KMS-11 (cell line): Measurements from ENCODE around the gene RNASE4.
A peak's percentile ranks its signal among the peaks of the same experiment; 100 is the strongest.
"Not testable (repeated sequence)": the region's sequence is repeated elsewhere in the genome, so short reads cannot be mapped to it uniquely, and the experiment has no call there.

Source experiments
- H2AFZ ChIP-seq: fragments of 200-600 bp; sonication (generic); 2 replicates; pipeline ENCODE4 v1.6.1; 2016; ENCODE audit warnings: antibody characterized with exemption, mixed run types, low read depth
- H3K27ac ChIP-seq: fragments of 200-600 bp; sonication (generic); 2 replicates; pipeline ENCODE4 v1.6.1; 2016; ENCODE audit warnings: mild to moderate bottlenecking, mixed run types
- H3K27me3 ChIP-seq: fragments of 200-600 bp; sonication (generic); 2 replicates; pipeline ENCODE4 v1.6.1; 2017; ENCODE audit warnings: mild to moderate bottlenecking, low read depth, mixed run types, moderate library complexity; ENCODE audit not compliant: insufficient read depth
- H3K36me3 ChIP-seq: fragments of 200-600 bp; sonication (generic); 2 replicates; pipeline ENCODE4 v1.6.1; 2017; ENCODE audit warnings: mild to moderate bottlenecking, mixed run types; ENCODE audit not compliant: insufficient read depth
- H3K4me1 ChIP-seq: fragments of 200-600 bp; sonication (generic); 2 replicates; pipeline ENCODE4 v1.6.1; 2016; ENCODE audit warnings: mild to moderate bottlenecking, low read depth, mixed run types; ENCODE audit not compliant: poor library complexity, severe bottlenecking
- H3K4me2 ChIP-seq: fragments of 200-600 bp; sonication (generic); 2 replicates; pipeline ENCODE4 v1.7.0; 2016; ENCODE audit warnings: mild to moderate bottlenecking, mixed run types
- H3K4me3 ChIP-seq: fragments of 200-600 bp; sonication (generic); IDR thresholded peaks from 2 replicates; pipeline ENCODE4 v1.6.1; 2017; ENCODE audit warnings: low read depth, low read length, mixed read lengths; ENCODE audit not compliant: insufficient read depth
- H3K79me2 ChIP-seq: fragments of 200-600 bp; sonication (generic); 2 replicates; pipeline ENCODE4 v1.6.1; 2016; ENCODE audit warnings: low read depth, mixed run types; ENCODE audit not compliant: insufficient read depth
- H3K9ac ChIP-seq: fragments of 200-600 bp; sonication (generic); 2 replicates; pipeline ENCODE4 v1.6.1; 2016; ENCODE audit warnings: mild to moderate bottlenecking, mixed run types
- H4K20me1 ChIP-seq: fragments of 200-600 bp; sonication (generic); 2 replicates; pipeline ENCODE4 v1.6.1; 2016; ENCODE audit warnings: mild to moderate bottlenecking, mixed run types; ENCODE audit not compliant: insufficient read depth
- TF ChIP-seq, protein P1 (sequence below): fragments of 200-600 bp; sonication (generic); conservative IDR thresholded peaks from 2 replicates; pipeline ENCODE4 v1.6.1; 2017; ENCODE audit warnings: low read depth, mild to moderate bottlenecking, antibody characterized with exemption, low read length, moderate library complexity, mixed read lengths

Gene RNASE4, protein sequence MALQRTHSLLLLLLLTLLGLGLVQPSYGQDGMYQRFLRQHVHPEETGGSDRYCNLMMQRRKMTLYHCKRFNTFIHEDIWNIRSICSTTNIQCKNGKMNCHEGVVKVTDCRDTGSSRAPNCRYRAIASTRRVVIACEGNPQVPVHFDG

DNA sequence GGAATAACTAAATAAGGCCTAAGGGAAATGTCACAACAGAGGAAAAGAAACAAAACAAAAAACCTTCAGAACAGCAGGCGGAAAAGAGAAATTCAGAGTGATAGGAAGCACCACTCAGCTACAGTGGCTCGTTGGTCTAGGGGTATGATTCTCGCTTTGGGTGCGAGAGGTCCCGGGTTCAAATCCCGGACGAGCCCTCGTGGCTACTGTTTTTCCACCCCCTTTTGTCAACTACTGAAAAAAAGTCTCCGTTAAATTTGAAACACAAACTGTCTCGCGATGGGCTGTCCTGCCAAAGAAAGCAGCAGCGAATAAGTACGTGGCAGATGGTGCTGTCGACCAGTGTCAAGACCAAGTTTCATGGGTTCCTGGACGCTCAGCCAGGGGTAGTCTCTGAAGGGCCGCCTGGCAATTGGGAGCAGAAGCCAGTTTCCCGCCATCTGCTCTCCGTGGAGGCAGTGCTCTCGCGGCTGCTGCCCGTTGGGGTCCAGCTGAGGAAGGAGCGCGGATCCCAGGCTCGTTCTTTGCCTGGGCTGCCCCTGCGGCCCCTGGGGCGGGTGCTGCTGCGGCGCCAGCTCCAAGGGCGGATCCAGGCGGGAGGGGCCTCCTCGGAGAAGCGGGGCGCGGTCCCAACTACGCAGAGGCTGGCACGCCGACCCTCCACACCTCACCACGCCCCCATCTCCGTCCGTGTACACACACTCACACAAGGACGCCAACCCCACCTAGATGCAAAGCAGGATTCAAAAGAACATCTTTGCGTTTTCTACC is at the start of gene RNASE4:
TSS of gene RNASE4 (plus strand) at position 670 of the 771 bp plus-strand sequence. CDS start 14,812 bp downstream, outside the sequence.
- Histone ChIP-seq H4K20me1 (no peaks in the 10 kb centered on the region), H3K4me2 (peak within 1 kb of the TSS; percentile 81), H2AFZ (peak within 1 kb of the TSS; percentile 71), H3K4me3 (no peak within 1 kb of the TSS), H3K4me1 (peaks cover 14% of the 10 kb centered on the region), H3K36me3 (no peaks in the 10 kb centered on the region), H3K27me3 (no peaks in the 10 kb centered on the region), H3K27ac (peak within 1 kb of the TSS; percentile 86), H3K79me2 (no peaks in the 10 kb centered on the region), H3K9ac (peak within 1 kb of the TSS; percentile 81; the same call in 1 of the 2 replicates)
- TF ChIP-seq, protein P1, sequence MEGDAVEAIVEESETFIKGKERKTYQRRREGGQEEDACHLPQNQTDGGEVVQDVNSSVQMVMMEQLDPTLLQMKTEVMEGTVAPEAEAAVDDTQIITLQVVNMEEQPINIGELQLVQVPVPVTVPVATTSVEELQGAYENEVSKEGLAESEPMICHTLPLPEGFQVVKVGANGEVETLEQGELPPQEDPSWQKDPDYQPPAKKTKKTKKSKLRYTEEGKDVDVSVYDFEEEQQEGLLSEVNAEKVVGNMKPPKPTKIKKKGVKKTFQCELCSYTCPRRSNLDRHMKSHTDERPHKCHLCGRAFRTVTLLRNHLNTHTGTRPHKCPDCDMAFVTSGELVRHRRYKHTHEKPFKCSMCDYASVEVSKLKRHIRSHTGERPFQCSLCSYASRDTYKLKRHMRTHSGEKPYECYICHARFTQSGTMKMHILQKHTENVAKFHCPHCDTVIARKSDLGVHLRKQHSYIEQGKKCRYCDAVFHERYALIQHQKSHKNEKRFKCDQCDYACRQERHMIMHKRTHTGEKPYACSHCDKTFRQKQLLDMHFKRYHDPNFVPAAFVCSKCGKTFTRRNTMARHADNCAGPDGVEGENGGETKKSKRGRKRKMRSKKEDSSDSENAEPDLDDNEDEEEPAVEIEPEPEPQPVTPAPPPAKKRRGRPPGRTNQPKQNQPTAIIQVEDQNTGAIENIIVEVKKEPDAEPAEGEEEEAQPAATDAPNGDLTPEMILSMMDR: no peak

DNA sequence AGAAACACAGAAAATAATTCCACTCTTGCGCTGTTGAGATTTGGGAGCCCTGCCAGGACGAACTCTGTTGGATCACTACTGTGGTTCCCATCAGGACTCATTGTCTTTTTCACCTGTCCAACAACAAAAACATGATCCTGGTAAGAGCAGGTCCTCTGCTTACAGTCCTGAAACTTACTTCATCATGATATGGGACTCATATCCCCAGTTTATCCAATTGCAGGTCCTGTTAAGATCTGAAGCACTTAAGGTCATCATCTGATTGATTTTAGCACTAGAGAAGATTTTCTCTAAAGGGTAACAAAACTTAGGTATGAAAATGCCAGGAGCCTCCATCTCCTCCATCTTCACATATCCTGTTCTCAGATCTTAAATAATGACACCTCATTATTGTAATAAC is 42.8 kb upstream of the RNASE4 start, which contains the start of gene OR6S1:
TSS of gene OR6S1 (minus strand) at position 101 of the 400 bp plus-strand sequence. CDS start at position 101, 0 bp downstream.
- TF ChIP-seq, protein P1: no peak

DNA sequence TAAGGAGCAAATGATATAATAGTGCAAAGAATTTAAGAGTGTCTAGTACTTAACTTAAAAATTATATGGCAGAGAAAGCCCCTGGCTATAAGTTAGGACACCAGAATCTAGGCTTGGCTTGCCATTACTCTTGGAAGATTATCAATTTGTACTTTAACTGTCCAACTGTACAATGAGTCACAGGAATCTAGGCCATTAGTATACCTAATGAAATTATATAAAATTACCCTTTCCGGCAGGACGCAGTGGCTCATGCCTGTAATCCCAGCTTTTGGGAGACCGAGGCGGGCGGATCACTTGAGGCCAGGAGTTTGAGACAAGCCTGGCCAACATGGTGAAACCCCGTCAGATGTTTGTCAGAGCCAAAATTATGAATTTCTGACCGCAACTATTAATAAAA is 42.2 kb upstream of the RNASE4 start:
- H3K4me3 ChIP-seq: no peak overlapping the region
- H2AFZ ChIP-seq: no peak overlapping the region
- no peaks in the 10 kb centered on the region for H3K36me3 ChIP-seq
- H3K4me2 ChIP-seq: no peak overlapping the region
- TF ChIP-seq, protein P1: no peak
- no peak overlapping the region for H3K9ac ChIP-seq
- no peaks in the 10 kb centered on the region for H3K4me1 ChIP-seq
- H3K27ac ChIP-seq: no peak overlapping the region
- H3K27me3 ChIP-seq: no peaks in the 10 kb centered on the region
- H4K20me1 ChIP-seq: no peaks in the 10 kb centered on the region
- H3K79me2 ChIP-seq: no peaks in the 10 kb centered on the region

More for the DNA sequence above, 42.8 kb upstream of the RNASE4 start, which contains the start of gene OR6S1:
- Histone ChIP-seq H3K27ac (no peak within 1 kb of the TSS), H3K4me2 (no peak within 1 kb of the TSS), H4K20me1 (no peaks in the 10 kb centered on the region), H3K27me3 (no peaks in the 10 kb centered on the region), H2AFZ (no peak within 1 kb of the TSS), H3K9ac (no peak within 1 kb of the TSS), H3K4me1 (no peaks in the 10 kb centered on the region), H3K4me3 (no peak within 1 kb of the TSS), H3K79me2 (no peaks in the 10 kb centered on the region), H3K36me3 (no peaks in the 10 kb centered on the region)

DNA sequence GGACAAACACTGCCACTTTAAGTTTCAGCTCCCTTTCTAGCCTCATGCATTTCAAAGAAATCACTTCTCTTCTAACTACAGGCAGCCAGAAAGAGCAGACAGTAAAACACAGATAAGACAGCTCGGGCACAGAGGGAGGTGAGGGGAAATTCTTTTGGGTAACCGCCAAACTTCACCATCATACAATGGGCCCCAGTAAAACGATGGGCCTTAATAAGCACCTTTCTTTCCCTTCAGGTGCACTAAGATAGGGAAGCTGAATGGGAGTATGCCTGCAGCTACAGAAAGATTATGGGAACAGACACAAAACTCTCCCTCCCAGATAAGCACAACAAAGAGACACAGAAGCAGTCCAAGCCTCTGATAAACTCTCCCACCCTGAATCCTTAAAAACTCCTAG is 41.6 kb upstream of the RNASE4 start:
- H3K4me1 ChIP-seq, H3K79me2 ChIP-seq, H2AFZ ChIP-seq, H3K4me3 ChIP-seq, H3K27ac ChIP-seq, H3K27me3 ChIP-seq, H4K20me1 ChIP-seq, H3K4me2 ChIP-seq, H3K9ac ChIP-seq, H3K36me3 ChIP-seq: not testable (repeated sequence)

DNA sequence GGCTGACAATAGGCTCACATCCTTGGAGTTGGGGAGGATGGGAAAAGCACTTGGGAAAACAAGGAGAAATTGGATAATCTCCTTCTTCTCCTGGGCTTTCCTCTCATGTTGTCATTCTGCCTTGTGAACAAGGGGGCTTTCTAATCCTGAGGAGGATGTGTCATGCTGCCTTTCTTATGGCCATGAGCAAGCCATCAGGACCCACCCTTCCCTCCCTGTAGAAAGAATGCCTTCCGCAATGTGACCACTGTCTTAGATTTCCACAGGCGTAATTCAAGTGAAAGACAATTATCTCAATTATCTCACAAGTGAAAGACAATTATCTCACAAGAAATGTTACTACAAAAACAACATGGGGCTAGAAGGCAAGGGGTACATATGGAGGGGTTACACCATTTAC is 39.8 kb upstream of the RNASE4 start:
- Histone ChIP-seq H3K4me1 (no peaks in the 10 kb centered on the region), H3K36me3 (no peaks in the 10 kb centered on the region), H3K79me2 (no peaks in the 10 kb centered on the region), H3K27ac (no peak overlapping the region), H3K4me3 (no peak overlapping the region), H4K20me1 (no peaks in the 10 kb centered on the region), H3K9ac (no peak overlapping the region), H3K27me3 (no peaks in the 10 kb centered on the region), H3K4me2 (no peak overlapping the region), H2AFZ (no peak overlapping the region)
- TF ChIP-seq, protein P1: no peak
